ENCODE results near the gene PTPRE.
A peak's percentile ranks its signal among the peaks of the same experiment; 100 is the strongest.

Gene PTPRE

GRCh38 chr10:128059266-128059981, 152.5 kb downstream of the PTPRE start:
- no peaks in the 10 kb centered on the region for H3K27me3 Mint-ChIP-seq
- H3K4me3 Mint-ChIP-seq = no peak overlapping the region
- DNase-seq = no peak
- peak overlapping the region; percentile 78 for H3K27ac Mint-ChIP-seq
- H3K9me3 Mint-ChIP-seq = no peaks in the 10 kb centered on the region
- H3K36me3 Mint-ChIP-seq (ENCODE audit: low read depth) = peaks cover 96% of the 10 kb centered on the region
- peaks cover 62% of the 10 kb centered on the region for H3K4me1 Mint-ChIP-seq (ENCODE audit: low read depth)

DNA sequence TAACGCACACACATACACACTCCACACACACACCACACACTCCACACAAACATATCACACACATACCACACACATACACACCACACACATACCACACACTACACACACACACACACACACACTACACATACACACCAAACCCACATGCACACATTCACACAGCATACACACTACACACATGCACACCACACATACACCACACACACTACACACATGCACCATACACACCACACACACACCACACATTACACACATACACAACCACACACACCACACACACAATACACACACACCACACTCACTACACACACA, 153.0 kb downstream of the PTPRE start:
- peaks cover 68% of the 10 kb centered on the region for H3K4me1 Mint-ChIP-seq (ENCODE audit: low read depth)
- no peak overlapping the region for H3K4me3 Mint-ChIP-seq
- H3K36me3 Mint-ChIP-seq (ENCODE audit: low read depth) = peaks cover 96% of the 10 kb centered on the region
- H3K9me3 Mint-ChIP-seq = no peaks in the 10 kb centered on the region
- no peaks in the 10 kb centered on the region for H3K27me3 Mint-ChIP-seq
- DNase-seq = no peak
- peak overlapping the region; percentile 8 for H3K27ac Mint-ChIP-seq

DNA sequence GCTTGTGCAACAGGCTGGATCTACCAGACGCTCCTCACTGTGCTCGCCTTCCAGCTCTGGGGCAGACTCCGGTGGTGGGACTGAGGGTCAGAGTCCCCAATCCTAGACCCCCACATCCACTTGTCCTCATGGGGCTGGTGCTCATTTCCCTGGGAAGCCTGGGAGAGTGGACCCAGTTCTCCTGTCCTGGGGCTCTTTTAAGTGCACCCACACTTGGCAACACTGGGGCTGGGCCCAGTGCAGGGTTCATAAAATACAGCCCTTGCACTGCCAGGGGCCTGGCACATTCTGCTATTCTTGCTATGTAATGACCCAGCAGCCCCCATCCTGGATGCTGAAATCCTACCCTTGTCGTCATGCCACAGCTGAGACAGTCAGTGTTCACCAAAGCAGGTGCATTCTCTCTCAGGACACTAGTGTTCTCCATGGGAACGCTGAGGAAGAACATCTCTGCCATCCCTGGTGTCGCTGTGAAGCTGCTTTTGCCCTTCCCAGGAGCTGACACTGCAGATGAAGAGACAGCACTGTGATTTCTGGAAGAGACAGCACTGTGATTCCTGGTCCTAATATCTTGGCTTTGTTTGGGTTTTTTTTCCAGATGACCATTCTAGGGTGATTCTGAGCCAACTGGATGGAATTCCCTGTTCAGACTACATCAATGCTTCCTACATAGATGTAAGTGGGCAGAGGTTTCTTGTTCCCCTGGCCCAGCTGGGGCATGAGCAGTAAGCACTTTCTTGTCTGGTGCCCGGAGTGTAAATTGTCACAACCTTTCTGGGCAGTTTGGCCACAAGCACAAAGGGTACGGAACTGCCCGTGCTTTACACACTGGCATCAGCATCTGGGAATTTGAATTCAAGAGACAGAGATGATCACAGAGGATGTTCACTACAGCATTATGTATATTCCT, 153.7 kb downstream of the PTPRE start:
- Mint-ChIP-seq H3K9me3 (no peaks in the 10 kb centered on the region), H3K4me1 (ENCODE audit: low read depth) (peaks cover 74% of the 10 kb centered on the region), H3K27ac (peak overlapping the region; percentile 47), H3K27me3 (no peaks in the 10 kb centered on the region), H3K36me3 (ENCODE audit: low read depth) (peaks cover 96% of the 10 kb centered on the region), H3K4me3 (no peak overlapping the region)
- DNase-seq = no peak

DNA sequence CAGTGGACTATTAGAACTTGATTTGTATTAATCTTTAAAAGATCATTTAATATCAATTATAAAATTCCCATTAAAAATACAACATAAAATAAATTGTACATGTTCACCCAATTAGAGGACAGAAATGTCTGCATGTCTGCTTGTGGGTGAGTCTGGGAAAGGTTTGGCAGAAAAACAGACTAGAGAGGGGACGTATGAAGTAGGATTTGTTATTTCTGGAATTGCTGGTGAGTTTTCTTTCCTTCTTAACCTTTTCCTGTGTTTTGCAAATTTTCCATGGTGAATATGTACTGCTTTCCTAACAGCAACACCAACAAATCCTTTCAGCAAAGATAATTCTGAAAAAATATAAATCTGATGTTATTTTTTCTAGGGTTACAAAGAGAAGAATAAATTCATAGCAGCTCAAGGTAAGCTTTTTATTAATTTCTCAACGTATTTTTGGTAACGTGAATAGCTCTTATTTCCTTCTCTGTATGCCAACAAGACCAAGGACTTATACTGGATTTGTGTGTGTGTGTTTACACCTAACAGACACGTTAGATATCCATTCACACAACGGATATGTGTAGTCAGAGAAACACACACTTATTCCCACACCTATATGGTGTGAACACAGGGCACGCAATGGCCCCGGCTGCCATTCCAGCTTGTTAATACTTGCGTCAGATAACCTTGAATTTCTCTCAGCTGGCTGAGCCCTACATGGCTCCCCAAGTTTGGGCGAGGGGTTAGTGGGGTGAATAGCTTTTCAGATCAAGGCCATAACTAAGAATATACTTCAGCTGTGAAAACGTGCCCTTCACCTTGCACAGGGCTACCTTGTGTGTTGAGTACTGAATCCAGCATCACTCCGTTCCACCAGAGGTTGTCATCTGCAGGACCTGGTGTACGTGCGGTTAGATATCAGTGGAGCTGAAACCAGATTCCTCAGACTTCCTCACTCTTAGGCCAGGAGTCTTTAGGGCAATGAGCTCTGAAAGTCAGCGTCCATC, 154.7 kb downstream of the PTPRE start:
- Mint-ChIP-seq H3K4me1 (ENCODE audit: low read depth) (peaks cover 84% of the 10 kb centered on the region), H3K36me3 (ENCODE audit: low read depth) (peaks cover 96% of the 10 kb centered on the region), H3K27me3 (no peaks in the 10 kb centered on the region), H3K9me3 (no peaks in the 10 kb centered on the region), H3K4me3 (peak overlapping the region; percentile 75), H3K27ac (peak overlapping the region; percentile 99)
- DNase-seq = peak; percentile 7

GRCh38 chr10:128062331-128062880, 155.5 kb downstream of the PTPRE start:
- peak; percentile 38 for DNase-seq
- Mint-ChIP-seq H3K4me1 (ENCODE audit: low read depth) (peaks cover 92% of the 10 kb centered on the region), H3K36me3 (ENCODE audit: low read depth) (peaks cover 96% of the 10 kb centered on the region), H3K4me3 (peak overlapping the region; percentile 75), H3K9me3 (no peaks in the 10 kb centered on the region), H3K27me3 (no peaks in the 10 kb centered on the region), H3K27ac (peak overlapping the region; percentile 99)

GRCh38 chr10:128062881-128063563, 156.1 kb downstream of the PTPRE start:
- Mint-ChIP-seq H3K4me3 (peak overlapping the region; percentile 75), H3K4me1 (ENCODE audit: low read depth) (peaks cover 87% of the 10 kb centered on the region), H3K27ac (peak overlapping the region; percentile 99), H3K36me3 (ENCODE audit: low read depth) (peaks cover 96% of the 10 kb centered on the region), H3K9me3 (no peaks in the 10 kb centered on the region), H3K27me3 (no peaks in the 10 kb centered on the region)
- peak; percentile 65 for DNase-seq

DNA sequence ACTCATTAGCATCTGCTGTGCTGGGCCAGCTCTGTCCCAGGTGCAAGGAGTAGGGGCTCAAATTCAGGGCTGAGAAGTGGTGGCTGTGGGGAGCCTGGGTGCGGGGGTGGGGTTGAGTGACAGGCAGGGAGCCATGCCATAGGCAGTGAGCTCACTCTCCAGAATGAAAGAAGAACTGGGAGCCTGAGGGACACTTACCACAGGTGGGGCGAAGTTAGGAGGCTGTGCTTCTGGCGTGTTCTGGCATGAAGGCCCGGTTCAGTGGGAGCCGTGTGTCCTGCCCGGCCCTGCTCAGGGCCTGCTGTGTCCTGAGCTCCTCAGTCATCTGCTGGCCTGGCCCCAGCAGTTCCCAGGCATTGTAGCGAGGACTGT, 156.8 kb downstream of the PTPRE start:
- H3K4me1 Mint-ChIP-seq (ENCODE audit: low read depth) = peaks cover 86% of the 10 kb centered on the region
- no peaks in the 10 kb centered on the region for H3K27me3 Mint-ChIP-seq
- H3K9me3 Mint-ChIP-seq = no peaks in the 10 kb centered on the region
- peak overlapping the region; percentile 75 for H3K4me3 Mint-ChIP-seq
- peak overlapping the region; percentile 99 for H3K27ac Mint-ChIP-seq
- H3K36me3 Mint-ChIP-seq (ENCODE audit: low read depth) = peaks cover 97% of the 10 kb centered on the region
- DNase-seq = peak; percentile 61

- Mint-ChIP-seq H3K9me3 (no peaks in the 10 kb centered on the region), H3K27me3 (no peaks in the 10 kb centered on the region), H3K36me3 (ENCODE audit: low read depth) (peaks cover 95% of the 10 kb centered on the region), H3K4me1 (ENCODE audit: low read depth) (peaks cover 84% of the 10 kb centered on the region), H3K27ac (peak overlapping the region; percentile 99), H3K4me3 (peak overlapping the region; percentile 75)
- DNase-seq = peak; percentile 82
These were observed 157.4 kb downstream of the PTPRE start for GRCh38 chr10:128064108-128064969.

DNA sequence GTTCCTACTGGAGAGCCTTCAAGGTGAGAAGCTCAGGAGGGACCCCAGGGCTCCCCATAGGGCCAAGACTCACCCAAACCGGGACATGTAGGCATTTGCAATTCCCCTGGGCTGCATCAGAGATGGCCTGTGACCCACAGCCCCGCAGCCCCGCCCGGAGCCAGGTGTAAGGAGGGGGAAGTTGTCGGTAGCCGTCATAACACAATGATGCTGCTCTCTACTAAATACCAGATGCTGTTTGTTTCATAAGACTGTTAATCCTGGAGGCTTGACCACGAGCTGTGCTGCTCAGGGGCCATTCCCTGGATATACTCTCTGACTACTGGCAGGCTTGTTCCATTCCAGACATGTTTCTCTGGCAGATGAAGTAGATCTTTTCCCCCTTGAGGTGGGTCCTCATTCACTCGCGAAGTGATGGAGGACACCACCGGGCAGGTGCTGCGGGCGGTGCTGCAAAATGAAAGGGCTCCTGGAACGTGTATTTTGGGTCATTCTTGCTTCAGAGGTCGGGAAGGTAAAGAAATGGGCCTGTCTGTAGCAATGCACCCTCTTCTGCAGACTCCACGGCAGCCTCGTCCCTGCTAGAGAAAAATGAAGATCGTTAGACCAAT, 158.2 kb downstream of the PTPRE start:
- H3K27me3 Mint-ChIP-seq = no peaks in the 10 kb centered on the region
- H3K36me3 Mint-ChIP-seq (ENCODE audit: low read depth) = peaks cover 95% of the 10 kb centered on the region
- H3K27ac Mint-ChIP-seq = peak overlapping the region; percentile 99
- no peak for DNase-seq
- H3K4me3 Mint-ChIP-seq = peak overlapping the region; percentile 75
- H3K4me1 Mint-ChIP-seq (ENCODE audit: low read depth) = peaks cover 83% of the 10 kb centered on the region
- H3K9me3 Mint-ChIP-seq = no peaks in the 10 kb centered on the region

DNA sequence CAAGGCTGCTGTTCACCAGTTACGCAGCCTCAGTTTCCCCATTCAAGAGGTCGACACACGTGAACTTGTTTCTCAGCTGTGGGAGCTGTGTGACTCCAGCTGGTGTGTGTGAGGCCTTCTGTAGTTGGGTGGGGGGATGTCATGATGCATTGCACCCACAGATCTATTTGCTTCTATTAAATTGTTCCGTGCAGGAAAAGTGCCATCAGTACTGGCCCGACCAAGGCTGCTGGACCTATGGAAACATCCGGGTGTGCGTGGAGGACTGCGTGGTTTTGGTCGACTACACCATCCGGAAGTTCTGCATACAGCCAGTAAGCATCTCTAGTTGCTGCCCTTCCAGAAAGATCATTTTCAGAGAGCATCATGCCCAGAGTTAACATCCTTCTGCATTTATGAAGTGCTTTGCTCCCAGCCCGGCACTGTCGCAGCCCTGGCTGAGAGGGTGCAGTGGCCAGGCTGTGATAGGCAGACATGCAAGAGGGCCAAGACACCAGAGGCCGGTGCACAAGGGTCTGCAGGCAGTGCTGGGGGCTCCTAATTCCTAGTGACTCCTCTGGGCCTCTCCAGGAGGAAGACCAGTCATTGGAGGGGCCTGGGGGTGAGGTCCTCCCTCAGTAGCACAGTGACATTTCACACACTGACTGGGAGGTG, 159.1 kb downstream of the PTPRE start:
- peak; percentile 24 for DNase-seq
- H3K4me1 Mint-ChIP-seq (ENCODE audit: low read depth) = peaks cover 76% of the 10 kb centered on the region
- no peaks in the 10 kb centered on the region for H3K27me3 Mint-ChIP-seq
- H3K9me3 Mint-ChIP-seq = no peaks in the 10 kb centered on the region
- H3K36me3 Mint-ChIP-seq (ENCODE audit: low read depth) = peaks cover 95% of the 10 kb centered on the region
- peak overlapping the region; percentile 99 for H3K27ac Mint-ChIP-seq
- no peak overlapping the region for H3K4me3 Mint-ChIP-seq

DNA sequence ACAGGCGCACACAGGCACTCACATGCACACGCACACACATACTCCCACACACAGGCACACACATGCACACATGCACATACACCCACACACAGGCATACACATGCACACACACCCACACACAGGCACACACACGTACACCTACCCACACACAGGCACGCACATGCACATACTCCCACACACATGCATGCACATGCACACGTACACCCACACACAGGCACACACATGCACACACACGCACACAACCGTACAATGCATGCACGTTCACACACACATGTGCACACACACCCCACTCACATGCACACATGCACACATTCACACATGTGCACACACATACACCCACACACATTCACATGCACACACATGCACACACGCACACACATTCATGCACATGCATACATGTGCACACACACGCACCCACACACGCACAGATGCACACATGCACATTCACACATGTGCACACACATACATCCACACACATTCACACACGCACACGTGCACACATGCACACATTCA, 160.0 kb downstream of the PTPRE start:
- Mint-ChIP-seq H3K4me1 (ENCODE audit: low read depth) (peaks cover 72% of the 10 kb centered on the region), H3K27ac (no peak overlapping the region), H3K36me3 (ENCODE audit: low read depth) (peaks cover 97% of the 10 kb centered on the region), H3K4me3 (no peak overlapping the region), H3K27me3 (no peaks in the 10 kb centered on the region), H3K9me3 (no peaks in the 10 kb centered on the region)
- DNase-seq = no peak
